ENCODE measurements around the gene USP24.
"Not testable (repeated sequence)": the region's sequence is repeated elsewhere in the genome, so short reads cannot be mapped to it uniquely, and the experiment has no call there.

The USP24 gene

GRCh38 chr1:55026682-55027081 lies 188.5 kb downstream of the USP24 start:
- DNase-seq, result not testable (repeated sequence)

- DNase-seq, result not testable (repeated sequence)
Measured at GRCh38 chr1:55024163-55024562, 191.0 kb downstream of the USP24 start.

- peak; percentile 88 for DNase-seq
Measured at GRCh38 chr1:55021942-55022546, 193.1 kb downstream of the USP24 start.

- no peak for DNase-seq
Measured at GRCh38 chr1:55018395-55018794, 196.8 kb downstream of the USP24 start.
